ENCODE measurements around the gene DNAJB6.

DNA sequence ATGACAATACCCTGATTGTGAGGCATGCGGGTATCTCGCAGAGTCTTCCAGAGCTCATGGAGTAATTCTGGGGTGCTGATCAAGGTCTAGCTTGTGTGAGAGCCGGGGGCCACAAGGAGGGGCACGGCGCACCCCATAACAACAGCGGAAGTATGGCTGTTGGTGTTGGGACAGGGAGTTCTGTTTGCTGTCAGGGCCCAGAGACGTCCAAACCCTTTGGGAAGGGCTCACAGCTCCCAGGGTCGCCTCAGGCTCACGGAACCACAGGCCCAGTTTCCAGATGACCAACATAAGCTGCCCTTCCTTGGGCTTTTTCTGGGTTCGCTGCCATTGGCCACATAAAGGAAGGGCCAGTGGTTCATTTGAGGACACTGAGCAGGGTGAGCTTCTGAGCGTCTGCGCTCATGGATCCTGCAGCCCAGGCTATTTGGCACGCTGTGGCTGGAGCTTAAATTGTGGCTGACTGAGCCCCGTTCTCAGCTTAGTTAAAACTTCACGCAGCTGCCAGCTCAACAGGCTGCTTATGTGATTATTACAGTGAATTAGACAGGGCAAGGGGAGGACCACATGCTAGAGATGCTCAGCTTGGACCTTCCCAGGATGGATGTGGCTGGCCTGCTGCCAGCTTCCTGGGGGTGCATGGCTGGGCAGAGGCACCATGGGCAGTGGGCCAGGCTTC lies 92.3 kb downstream of the DNAJB6 start:
- TF ChIP-seq FOS (IDR thresholded peaks at IDR 0.05; ENCODE audit: low read depth, low read length) (no peak), RFX5 (IDR thresholded peaks at IDR 0.05; ENCODE audit: low read depth, low read length) (no peak), CEBPB (IDR thresholded peaks at IDR 0.05; ENCODE audit: low read depth, low read length) (no peak), POLR2A (IDR thresholded peaks at IDR 0.05; ENCODE audit: low read depth, low read length) (no peak)
- TF ChIP-seq, protein P1, sequence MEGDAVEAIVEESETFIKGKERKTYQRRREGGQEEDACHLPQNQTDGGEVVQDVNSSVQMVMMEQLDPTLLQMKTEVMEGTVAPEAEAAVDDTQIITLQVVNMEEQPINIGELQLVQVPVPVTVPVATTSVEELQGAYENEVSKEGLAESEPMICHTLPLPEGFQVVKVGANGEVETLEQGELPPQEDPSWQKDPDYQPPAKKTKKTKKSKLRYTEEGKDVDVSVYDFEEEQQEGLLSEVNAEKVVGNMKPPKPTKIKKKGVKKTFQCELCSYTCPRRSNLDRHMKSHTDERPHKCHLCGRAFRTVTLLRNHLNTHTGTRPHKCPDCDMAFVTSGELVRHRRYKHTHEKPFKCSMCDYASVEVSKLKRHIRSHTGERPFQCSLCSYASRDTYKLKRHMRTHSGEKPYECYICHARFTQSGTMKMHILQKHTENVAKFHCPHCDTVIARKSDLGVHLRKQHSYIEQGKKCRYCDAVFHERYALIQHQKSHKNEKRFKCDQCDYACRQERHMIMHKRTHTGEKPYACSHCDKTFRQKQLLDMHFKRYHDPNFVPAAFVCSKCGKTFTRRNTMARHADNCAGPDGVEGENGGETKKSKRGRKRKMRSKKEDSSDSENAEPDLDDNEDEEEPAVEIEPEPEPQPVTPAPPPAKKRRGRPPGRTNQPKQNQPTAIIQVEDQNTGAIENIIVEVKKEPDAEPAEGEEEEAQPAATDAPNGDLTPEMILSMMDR (conservative IDR thresholded peaks at IDR 0.05; ENCODE audit: low read depth, low read length), result no peak
- TF ChIP-seq, protein P2, sequence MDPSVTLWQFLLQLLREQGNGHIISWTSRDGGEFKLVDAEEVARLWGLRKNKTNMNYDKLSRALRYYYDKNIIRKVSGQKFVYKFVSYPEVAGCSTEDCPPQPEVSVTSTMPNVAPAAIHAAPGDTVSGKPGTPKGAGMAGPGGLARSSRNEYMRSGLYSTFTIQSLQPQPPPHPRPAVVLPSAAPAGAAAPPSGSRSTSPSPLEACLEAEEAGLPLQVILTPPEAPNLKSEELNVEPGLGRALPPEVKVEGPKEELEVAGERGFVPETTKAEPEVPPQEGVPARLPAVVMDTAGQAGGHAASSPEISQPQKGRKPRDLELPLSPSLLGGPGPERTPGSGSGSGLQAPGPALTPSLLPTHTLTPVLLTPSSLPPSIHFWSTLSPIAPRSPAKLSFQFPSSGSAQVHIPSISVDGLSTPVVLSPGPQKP (IDR thresholded peaks at IDR 0.05; ENCODE audit: borderline replicate concordance, low read depth, low read length), result no peak

All from IMR-90 (cell line).